Activated T-cell treated with anti-CD3 and anti-CD28 coated beads, Interleukin-2, amount 50 U/mL, for 72 hours (primary cell): Measurements from ENCODE around the gene SLC5A10. TPM values are rescaled to one million over a fixed set of nuclear protein-coding genes. Genes with fewer than 3 reads are reported as not detected.
"Not testable (repeated sequence)": the region's sequence is repeated elsewhere in the genome, so short reads cannot be mapped to it uniquely, and the experiment has no call there.

ENCODE experiments used
- ATAC-seq, 2 donors: fragments of 150-1000 bp; cut with Tn5 transposase; replicated peaks in 1 of 2; 2 replicates each; pipeline ENCODE4 v1.10.0; 2021; ENCODE audit warnings: moderate library complexity in 2 of 2, mild to moderate bottlenecking in 1 of 2
- DNase-seq, 2 donors: peaks; one replicate each; pipeline ENCODE4 v3.0.0; 2021 to 2022; ENCODE audit warnings: mixed read lengths in 1 of 2
- H3K27ac Mint-ChIP-seq: one replicate; pipeline ENCODE4 v1.8.0; 2022; ENCODE audit warnings: mild to moderate bottlenecking, moderate library complexity, mixed read lengths
- H3K27me3 Mint-ChIP-seq: one replicate; pipeline ENCODE4 v1.8.0; 2022; ENCODE audit warnings: low read depth, mixed read lengths
- H3K36me3 Mint-ChIP-seq, 2 donors: one replicate each; pipeline ENCODE4 v1.8.0; 2022; ENCODE audit warnings: mixed read lengths in 2 of 2, mild to moderate bottlenecking in 1 of 2; ENCODE audit not compliant: insufficient read depth in 2 of 2
- H3K4me1 Mint-ChIP-seq: one replicate; pipeline ENCODE4 v1.8.0; 2022; ENCODE audit warnings: low read depth, mixed read lengths
- H3K4me3 Mint-ChIP-seq, 2 donors: one replicate each; pipeline ENCODE4 v1.8.0; 2022; ENCODE audit warnings: mild to moderate bottlenecking in 2 of 2, mixed read lengths in 2 of 2, moderate library complexity in 2 of 2
- H3K9me3 Mint-ChIP-seq, 2 donors: one replicate each; pipeline ENCODE4 v1.8.0; 2022; ENCODE audit warnings: mixed read lengths in 2 of 2
- total RNA-seq, 2 donors: library from RNA; stranded (reverse); gene quantifications; one replicate each; pipeline ENCODE4 v1.2.3, GENCODE V29; 2022

SLC5A10 gene
- total RNA-seq, 2 donors from 2014 or later: not detected

DNA sequence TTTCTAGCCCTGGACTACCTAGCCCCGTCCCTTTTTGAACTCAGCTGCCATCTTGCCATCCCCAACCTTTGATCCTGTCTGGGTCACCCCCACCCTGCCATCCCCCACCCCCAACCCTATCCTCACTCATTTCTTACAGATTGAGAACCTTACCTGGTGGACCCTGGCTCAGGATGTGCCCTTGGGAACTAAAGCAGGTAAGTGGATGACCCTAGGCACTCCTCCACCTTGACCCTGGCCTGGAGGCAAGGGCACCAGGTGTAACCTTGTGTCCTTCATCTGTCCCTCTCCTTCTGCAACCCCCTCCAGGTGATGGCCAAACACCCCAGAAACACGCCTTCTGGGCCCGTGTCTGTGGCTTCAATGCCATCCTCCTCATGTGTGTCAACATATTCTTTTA lies 68.1 kb downstream of the SLC5A10 start:
- Mint-ChIP-seq H3K27me3 (no peaks in the 10 kb centered on the region), H3K27ac (no peak overlapping the region), H3K9me3 (no peaks in the 10 kb centered on the region), H3K36me3 (peaks cover 0 to 3% of the 10 kb centered on the region in 2 donors), H3K4me3 (no peak overlapping the region), H3K4me1 (peaks cover 14% of the 10 kb centered on the region)
- ATAC-seq (no peak), DNase-seq (no peak)

DNA sequence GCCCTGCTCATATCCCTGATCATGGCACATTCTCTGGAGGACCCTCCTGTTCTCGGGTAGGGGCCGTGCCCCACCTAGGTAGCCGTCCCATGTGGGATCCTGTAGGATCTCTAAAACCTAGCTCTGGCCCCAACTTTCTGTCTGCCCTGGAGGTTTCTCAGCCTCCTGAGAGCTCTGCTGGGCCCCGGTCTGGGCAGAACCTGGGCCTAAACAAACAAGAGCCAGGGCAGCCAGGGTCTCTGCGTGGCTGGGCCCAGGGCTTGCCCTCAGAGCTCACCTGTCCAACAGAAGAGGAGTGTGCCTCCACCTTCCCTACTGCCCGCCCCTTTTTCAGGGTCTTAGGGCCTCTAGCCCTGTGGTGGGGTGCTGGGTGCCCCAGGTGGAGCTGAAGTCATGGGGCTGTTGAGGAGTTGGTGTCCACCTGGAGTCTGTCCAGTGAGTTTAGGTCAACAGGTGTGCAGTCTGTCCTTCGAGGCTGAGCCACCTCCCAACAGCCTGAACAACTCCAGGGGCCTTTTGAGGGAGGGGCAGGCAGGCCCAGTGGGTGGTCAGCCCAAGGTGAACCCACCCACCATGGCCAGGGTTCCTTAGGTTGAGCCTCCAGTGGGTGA lies 69.2 kb downstream of the SLC5A10 start:
- H3K27ac Mint-ChIP-seq: not testable (repeated sequence)

DNA sequence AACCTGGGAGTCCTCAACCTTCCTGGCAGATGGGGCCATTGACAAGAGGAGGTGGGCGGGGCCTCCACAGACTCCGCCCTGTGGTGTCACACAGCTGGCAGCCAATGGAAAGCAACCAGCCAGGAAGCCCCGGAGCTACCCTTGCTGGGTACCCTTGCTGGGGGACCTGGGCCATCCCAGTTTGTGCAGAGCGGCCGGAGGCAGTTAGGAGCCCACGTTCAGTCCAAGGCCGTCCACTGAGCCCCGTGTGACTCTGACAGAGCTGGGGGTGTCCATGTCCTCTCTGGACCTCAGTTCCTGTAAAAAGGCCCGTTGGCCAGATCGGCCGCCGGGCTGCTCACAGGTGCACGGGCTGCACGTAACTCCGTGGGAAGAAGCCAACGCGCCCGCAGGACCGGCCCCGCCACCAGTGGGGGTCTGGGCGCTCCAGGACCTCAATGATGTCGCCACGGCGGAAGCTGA lies 69.7 kb downstream of the SLC5A10 start:
- Mint-ChIP-seq H3K36me3 (peaks cover 0 to 3% of the 10 kb centered on the region in 2 donors), H3K27me3 (no peaks in the 10 kb centered on the region), H3K4me1 (peaks cover 15% of the 10 kb centered on the region), H3K4me3 (no peak overlapping the region), H3K9me3 (no peaks in the 10 kb centered on the region), H3K27ac (no peak overlapping the region)
- peak in 1 of 2 donors; percentile 24 for ATAC-seq
- DNase-seq: peak; percentile 37 to 39

More for the DNA sequence above, 69.2 kb downstream of the SLC5A10 start:
- not testable (repeated sequence) for ATAC-seq, H3K36me3 Mint-ChIP-seq, H3K4me3 Mint-ChIP-seq, DNase-seq, H3K27me3 Mint-ChIP-seq, H3K9me3 Mint-ChIP-seq
- H3K4me1 Mint-ChIP-seq: peaks cover 15% of the 10 kb centered on the region

DNA sequence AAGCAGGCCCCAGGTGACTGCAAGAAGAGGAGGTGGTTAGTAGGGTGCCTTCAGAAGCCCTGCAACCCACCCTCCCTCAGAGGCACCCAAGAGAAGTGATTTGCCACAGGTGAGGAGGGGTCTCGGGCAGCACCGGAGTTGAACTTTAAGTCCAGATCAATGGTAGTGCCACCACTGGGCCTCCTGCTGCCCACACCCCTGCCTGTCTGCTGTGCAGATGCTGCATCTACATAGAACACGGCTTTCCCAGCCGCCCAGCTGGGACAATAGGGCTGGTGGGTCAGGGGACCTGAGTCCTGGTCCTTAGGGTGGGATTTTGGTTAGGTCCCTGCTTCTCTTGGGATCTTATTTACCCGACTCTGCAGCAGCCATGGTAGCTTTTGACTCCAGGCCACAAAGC lies 70.2 kb downstream of the SLC5A10 start:
- ATAC-seq: no peak
- Mint-ChIP-seq H3K27me3 (no peaks in the 10 kb centered on the region), H3K36me3 (peaks cover 0 to 3% of the 10 kb centered on the region in 2 donors), H3K4me3 (no peak overlapping the region), H3K4me1 (peaks cover 15% of the 10 kb centered on the region), H3K27ac (no peak overlapping the region), H3K9me3 (no peaks in the 10 kb centered on the region)
- DNase-seq: no peak

DNA sequence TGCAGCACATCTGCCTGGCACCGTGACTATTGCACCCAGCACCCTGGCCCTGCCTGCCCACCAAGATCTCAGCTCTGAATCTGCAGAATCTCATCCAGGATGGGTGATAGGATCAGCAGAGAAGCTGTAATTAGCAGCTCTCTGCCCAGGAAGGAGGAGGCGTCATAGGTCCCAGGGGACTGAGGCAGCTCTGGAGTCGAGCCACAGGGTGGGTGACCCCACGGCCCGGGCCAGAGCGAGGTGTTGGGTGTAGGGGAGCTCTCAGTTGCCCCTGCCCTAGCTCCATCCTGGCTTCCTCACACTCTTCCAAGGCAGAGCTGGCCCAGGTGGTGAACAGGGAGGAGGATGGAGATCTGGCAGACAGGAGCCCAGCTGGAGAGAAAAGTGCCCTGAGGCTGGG lies 70.8 kb downstream of the SLC5A10 start:
- no peaks in the 10 kb centered on the region for H3K27me3 Mint-ChIP-seq
- DNase-seq (no peak), ATAC-seq (no peak)
- H3K4me3 Mint-ChIP-seq: no peak overlapping the region
- no peak overlapping the region for H3K27ac Mint-ChIP-seq
- peaks cover 15% of the 10 kb centered on the region for H3K4me1 Mint-ChIP-seq
- no peaks in the 10 kb centered on the region for H3K9me3 Mint-ChIP-seq
- peaks cover 0 to 3% of the 10 kb centered on the region in 2 donors for H3K36me3 Mint-ChIP-seq

DNA sequence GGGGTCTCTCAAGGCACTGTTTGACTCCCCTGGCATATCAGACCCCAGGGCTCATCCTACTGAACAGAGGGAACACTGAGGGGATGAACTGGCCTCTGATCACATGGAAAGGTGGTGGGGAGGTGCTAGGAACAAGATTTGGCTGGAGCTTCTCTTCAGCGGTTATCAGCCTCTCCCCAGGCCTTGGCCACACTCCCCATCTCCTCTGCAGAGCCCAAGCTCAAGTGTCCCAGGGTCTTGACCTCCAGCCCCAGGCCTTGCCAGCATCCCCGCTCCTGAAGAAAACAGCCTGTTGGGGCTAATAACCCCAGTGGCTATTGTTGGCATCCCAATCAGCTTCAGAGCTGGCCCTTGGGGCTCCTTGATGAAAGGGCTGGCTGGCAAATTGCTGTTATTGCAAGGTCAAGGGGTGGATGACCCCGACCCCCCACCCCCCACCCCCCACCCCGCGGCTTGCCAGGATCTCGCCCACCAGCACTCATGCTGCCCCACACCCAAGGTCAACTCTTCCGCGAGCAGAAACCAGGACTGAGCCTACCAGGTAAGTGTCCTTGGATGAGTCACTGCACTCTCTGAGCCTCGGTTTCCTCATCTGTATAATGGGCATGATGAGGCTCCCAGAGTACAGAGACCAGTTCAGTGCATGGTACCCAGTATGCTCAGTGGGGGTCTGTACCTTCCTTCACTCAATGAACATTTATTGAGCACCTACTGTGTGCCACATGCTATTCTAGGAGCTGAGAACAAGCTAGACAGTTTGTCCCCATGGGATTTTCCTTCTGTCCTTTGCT lies 71.4 kb downstream of the SLC5A10 start:
- Mint-ChIP-seq H3K36me3 (peaks cover 0 to 3% of the 10 kb centered on the region in 2 donors), H3K4me1 (peaks cover 15% of the 10 kb centered on the region), H3K9me3 (no peaks in the 10 kb centered on the region), H3K4me3 (no peak overlapping the region), H3K27me3 (no peaks in the 10 kb centered on the region), H3K27ac (no peak overlapping the region)
- ATAC-seq (no peak), DNase-seq (no peak)

DNA sequence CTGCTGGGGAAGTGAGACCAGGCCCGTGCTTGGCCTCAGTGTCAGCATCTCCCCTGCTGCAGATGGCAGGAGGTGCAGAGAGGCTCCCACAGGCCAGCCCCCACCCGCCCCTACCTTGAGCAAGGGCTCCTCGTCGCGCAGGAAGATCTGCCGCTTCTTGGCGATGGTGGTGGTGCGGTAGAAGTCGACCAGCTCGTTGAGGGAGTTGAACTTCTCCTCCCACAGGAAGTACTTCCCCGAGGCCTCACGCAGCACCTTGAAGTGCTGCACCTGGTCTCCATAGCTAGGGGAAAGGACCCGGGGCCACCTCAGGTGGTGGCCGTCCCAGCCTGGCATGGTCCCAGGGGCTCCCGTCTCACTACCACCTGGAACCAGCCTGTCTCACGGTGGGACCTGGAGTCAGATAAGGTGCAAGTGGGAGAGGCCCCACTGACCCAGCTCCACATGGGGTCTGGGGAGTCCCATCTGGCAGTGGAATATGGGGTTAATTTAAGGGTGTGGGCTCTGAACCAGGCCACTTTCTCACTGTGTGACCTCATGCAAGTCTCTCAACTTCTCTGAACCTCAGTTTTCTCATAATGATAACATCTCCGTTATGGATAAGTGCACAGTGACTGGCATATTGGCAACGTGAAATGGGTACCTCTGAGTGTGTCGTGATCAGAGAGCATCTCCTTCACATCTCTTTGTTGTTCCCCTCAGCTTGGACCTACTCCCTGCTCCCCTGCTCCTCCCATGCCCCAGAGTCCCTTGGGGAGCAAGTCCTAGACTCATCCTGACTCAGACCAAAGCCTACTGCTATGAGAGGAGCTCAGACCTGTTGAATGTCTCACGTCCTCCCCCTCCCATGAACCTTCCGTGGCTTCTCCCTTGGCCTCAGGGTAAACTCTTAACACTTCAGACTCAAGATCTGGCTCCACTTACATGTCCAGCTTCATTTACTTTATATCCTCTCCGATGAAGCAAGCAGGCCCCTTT lies 72.4 kb downstream of the SLC5A10 start:
- Mint-ChIP-seq H3K36me3 (no peaks in the 10 kb centered on the region), H3K4me1 (peaks cover 15% of the 10 kb centered on the region), H3K4me3 (peak overlapping the region in 1 of 2 donors; percentile 53), H3K9me3 (no peaks in the 10 kb centered on the region), H3K27me3 (no peaks in the 10 kb centered on the region), H3K27ac (no peak overlapping the region)
- ATAC-seq (peak; percentile 48 to 65), DNase-seq (no peak)

DNA sequence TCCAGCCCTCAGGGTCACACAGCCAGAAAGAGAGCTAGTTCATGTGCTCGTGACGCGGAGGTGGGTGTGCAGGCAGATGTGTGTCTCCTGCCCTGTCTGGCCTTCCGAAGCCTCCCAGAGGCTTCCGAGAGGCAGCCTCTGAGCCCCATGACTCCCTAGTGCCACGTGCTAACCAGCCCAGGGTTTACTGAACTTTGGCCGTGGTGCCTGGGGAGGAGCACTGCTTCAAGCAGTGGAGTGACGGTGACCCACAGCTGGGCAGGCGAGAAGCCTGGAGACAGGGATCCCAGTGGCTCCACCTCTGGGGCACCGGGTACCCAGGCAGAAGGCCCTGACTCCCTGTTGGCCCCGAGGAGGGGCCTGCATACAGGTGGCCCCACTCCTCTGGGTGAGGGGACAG lies 76.7 kb downstream of the SLC5A10 start:
- DNase-seq, H3K9me3 Mint-ChIP-seq, H3K27me3 Mint-ChIP-seq, H3K4me3 Mint-ChIP-seq, H3K36me3 Mint-ChIP-seq, ATAC-seq, H3K27ac Mint-ChIP-seq: not testable (repeated sequence)
- peaks cover 15% of the 10 kb centered on the region for H3K4me1 Mint-ChIP-seq

DNA sequence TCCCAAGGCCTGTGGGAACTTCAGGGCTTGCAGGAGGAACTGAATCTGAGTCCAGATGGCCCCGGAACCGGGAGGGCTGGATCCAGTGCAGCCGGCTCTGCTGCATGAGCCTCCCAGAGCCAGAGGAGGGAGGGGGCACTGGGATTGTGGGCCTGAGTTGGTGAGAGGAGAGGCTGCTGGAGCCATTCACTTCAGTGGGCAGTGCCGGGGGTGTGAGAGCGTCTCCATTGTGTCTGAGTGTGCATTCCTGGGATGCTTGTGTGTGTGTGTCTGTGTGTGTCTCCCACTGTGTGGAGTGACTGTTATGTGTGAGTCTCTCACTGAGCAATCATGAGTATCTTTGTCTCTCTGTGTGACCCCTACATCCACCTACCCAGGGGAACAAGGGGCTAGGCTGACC lies 77.8 kb downstream of the SLC5A10 start:
- H3K9me3 Mint-ChIP-seq, H3K27me3 Mint-ChIP-seq, ATAC-seq, DNase-seq, H3K4me3 Mint-ChIP-seq, H3K36me3 Mint-ChIP-seq, H3K4me1 Mint-ChIP-seq, H3K27ac Mint-ChIP-seq: not testable (repeated sequence)

DNA sequence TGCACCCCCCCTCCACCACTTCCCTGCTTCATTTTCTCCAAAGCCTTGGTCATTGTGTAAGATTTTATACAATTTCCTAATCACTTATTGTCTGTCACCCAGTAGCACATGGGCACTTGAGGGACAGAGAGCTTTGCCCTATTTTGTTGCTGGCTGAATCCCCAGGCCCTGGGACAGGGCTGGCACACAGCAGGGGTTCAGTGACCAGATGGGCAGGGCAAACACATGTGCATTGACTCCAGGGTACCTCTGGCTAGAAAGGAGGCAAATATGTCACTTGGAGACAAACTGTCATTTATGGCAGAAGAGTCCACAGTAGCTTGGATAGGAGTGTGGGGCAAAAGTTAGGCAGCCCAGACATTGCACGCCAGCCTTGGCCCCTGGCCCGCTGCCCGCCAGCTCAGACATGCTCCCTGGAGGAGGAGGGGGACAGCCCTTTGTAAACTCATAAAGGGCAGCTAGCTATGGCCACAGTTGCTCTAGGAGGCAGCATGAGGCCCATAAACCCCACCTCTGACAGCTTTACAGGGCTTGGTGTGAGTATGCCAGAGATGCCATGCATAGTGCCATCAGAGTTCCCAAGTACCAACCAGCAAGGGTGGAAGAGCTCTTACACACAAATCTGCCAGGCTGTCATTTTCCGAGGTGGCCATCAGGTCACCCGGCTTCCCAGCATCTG lies 78.9 kb downstream of the SLC5A10 start:
- H3K4me3 Mint-ChIP-seq, H3K27me3 Mint-ChIP-seq, H3K36me3 Mint-ChIP-seq, H3K27ac Mint-ChIP-seq, DNase-seq, H3K4me1 Mint-ChIP-seq, H3K9me3 Mint-ChIP-seq, ATAC-seq: not testable (repeated sequence)

DNA sequence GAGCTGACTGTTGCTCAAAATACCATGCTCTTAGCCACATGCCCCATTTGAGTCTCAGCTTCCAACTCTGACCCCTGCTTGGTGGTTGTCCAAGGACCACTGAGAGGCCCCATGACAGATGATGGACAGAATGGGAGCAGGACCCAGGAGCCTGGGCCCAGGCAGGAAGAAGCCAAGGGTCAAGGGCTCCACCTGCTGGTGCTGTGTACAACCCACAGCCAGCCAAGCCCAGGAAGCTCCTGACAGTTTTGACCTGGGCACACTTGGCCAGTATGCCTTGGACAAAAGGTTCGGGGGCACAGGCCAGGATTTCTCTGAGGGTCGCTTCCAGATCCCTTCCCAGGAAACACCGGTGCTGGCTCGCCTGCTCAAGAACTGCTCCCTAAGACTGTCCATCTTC lies 79.8 kb downstream of the SLC5A10 start:
- peak; percentile 75 to 85 for ATAC-seq

DNA sequence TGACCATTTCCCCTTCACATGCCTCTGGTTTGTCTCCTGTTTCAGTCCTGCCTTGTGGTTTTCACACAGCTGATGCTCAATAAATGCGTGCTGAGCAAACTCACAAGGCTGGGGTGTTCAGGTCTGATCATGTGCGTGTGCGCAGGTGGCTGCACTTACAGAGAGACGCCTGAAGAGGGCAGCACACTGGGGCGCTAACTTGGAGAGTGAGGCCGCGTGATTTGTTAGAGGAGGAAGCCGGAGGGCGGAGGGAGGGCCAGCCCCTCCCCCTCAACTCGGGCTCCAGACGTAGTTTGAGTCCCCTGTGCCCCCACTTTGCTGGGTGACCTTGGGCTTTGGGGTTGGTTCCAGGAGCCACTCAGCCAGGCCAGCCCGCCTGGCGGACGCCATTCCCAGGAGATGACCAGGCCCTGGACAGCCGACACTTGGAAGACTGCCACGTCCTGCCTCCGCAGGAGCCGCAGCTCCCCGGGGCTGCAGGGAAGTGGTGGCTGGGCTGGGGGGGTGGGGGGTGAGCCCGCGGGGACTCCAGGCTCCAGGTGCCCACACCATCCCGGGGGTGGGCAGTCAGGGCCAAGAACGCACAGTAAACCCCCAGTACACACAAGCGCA lies 80.5 kb downstream of the SLC5A10 start:
- H3K9me3 Mint-ChIP-seq, H3K27ac Mint-ChIP-seq, DNase-seq, H3K4me1 Mint-ChIP-seq, H3K36me3 Mint-ChIP-seq, H3K4me3 Mint-ChIP-seq, H3K27me3 Mint-ChIP-seq: not testable (repeated sequence)
- peak; percentile 87 for ATAC-seq

More for the DNA sequence above, 79.8 kb downstream of the SLC5A10 start:
- not testable (repeated sequence) for H3K36me3 Mint-ChIP-seq, H3K4me3 Mint-ChIP-seq, H3K4me1 Mint-ChIP-seq, H3K27ac Mint-ChIP-seq, H3K9me3 Mint-ChIP-seq, H3K27me3 Mint-ChIP-seq
- peak; percentile 56 to 81 for DNase-seq
